Astrocyte of the hippocampus (primary cell): ENCODE measurements around the gene PRSS3.
"Not testable (repeated sequence)": the region's sequence is repeated elsewhere in the genome, so short reads cannot be mapped to it uniquely, and the experiment has no call there.

Experiments used
- DNase-seq: peaks from one replicate; pipeline ENCODE4 v3.0.0; 2011; ENCODE audit warnings: low read depth, low spot score

Gene PRSS3

GRCh38 chr9:33817327-33818166 is 22.2 kb downstream of the PRSS3 start:
- DNase-seq, result peak; percentile 85

- DNase-seq, result peak; percentile 23
Measured at GRCh38 chr9:33818167-33818846, 22.9 kb downstream of the PRSS3 start.

- no peak for DNase-seq
Measured at GRCh38 chr9:33818847-33819500, 23.6 kb downstream of the PRSS3 start.

- DNase-seq, result no peak
Measured at GRCh38 chr9:33820231-33820745, 24.9 kb downstream of the PRSS3 start.

GRCh38 chr9:33823801-33824200 is 28.4 kb downstream of the PRSS3 start:
- no peak for DNase-seq

- DNase-seq, result not testable (repeated sequence)
Measured at GRCh38 chr9:33827285-33827684, 31.9 kb downstream of the PRSS3 start.

GRCh38 chr9:33829641-33830230 is 34.4 kb downstream of the PRSS3 start:
- DNase-seq, result not testable (repeated sequence)

- DNase-seq, result no peak
Measured at GRCh38 chr9:33835625-33836260, 40.4 kb downstream of the PRSS3 start.

- DNase-seq, result peak; percentile 34
Measured at GRCh38 chr9:33836261-33836660, 40.9 kb downstream of the PRSS3 start.

GRCh38 chr9:33837138-33837537 is 41.8 kb downstream of the PRSS3 start:
- no peak for DNase-seq

- no peak for DNase-seq
Measured at GRCh38 chr9:33840381-33840780, 45.0 kb downstream of the PRSS3 start.

GRCh38 chr9:33843312-33843961 is 48.1 kb downstream of the PRSS3 start:
- no peak for DNase-seq

- DNase-seq, result no peak
Measured at GRCh38 chr9:33846231-33846630, 50.9 kb downstream of the PRSS3 start.

- DNase-seq, result not testable (repeated sequence)
Measured at GRCh38 chr9:33847894-33848205, 52.5 kb downstream of the PRSS3 start.
